ENCODE data around the gene LGMN.

GRCh38 chr14:92728759-92729364 is 19.6 kb downstream of the LGMN start:
- TF ChIP-seq, protein P1, sequence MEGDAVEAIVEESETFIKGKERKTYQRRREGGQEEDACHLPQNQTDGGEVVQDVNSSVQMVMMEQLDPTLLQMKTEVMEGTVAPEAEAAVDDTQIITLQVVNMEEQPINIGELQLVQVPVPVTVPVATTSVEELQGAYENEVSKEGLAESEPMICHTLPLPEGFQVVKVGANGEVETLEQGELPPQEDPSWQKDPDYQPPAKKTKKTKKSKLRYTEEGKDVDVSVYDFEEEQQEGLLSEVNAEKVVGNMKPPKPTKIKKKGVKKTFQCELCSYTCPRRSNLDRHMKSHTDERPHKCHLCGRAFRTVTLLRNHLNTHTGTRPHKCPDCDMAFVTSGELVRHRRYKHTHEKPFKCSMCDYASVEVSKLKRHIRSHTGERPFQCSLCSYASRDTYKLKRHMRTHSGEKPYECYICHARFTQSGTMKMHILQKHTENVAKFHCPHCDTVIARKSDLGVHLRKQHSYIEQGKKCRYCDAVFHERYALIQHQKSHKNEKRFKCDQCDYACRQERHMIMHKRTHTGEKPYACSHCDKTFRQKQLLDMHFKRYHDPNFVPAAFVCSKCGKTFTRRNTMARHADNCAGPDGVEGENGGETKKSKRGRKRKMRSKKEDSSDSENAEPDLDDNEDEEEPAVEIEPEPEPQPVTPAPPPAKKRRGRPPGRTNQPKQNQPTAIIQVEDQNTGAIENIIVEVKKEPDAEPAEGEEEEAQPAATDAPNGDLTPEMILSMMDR (IDR thresholded peaks at IDR 0.05): no peak
- no peak for TF ChIP-seq POLR2A (IDR thresholded peaks at IDR 0.05)
- TF ChIP-seq POLR2AphosphoS5 (IDR thresholded peaks at IDR 0.05): no peak
